ENCODE results near the gene ONECUT1.
"Not testable (repeated sequence)": the region's sequence is repeated elsewhere in the genome, so short reads cannot be mapped to it uniquely, and the experiment has no call there.

ONECUT1 gene

GRCh38 chr15:52790169-52790708 is at the start of gene ONECUT1:
TSS of gene ONECUT1 (minus strand) at chr15:52790336. CDS start at chr15:52789884, 452 bp downstream.
- no peak for DNase-seq (ENCODE audit: low read depth, low spot score)

GRCh38 chr15:52834379-52834778 is 44.2 kb upstream of the ONECUT1 start:
- DNase-seq (ENCODE audit: low read depth, low spot score): no peak

DNA sequence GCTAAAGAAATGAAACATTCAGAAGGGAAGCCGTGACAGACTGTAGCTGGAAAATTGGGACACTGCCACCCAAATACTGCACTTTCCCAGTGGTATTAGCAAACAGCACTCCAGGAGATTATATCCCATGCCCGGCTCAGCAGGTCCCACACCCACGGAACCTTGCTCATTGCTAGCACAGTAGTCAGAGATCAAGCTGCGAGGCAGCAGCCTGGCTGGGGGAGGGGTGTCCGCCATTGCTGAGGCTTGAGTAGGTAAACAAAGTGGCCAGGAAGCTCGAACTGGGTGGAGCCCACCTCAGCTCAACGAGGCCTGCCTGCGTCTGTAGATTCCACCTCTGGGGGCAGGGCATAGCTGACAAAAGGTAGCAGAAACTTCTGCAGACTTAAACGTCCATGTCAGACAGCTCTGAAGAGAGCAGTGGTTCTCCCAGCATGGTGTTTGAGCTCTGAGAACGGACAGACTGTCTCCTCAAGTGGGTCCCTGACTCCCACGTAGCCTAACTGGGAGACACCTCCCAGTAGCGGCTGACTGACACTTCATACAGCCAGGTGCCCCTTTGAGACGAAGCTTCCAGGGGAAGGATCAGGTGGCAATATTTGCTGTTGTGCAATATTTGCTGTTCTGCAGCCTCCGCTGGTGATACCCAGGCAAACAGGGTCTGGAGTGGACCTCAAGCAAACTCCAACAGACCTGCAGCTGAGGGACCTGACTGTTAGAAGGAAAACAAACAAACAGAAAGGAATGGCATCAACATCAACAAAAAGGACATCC is 34.2 kb upstream of the ONECUT1 start:
- not testable (repeated sequence) for DNase-seq (ENCODE audit: low read depth, low spot score)

DNA sequence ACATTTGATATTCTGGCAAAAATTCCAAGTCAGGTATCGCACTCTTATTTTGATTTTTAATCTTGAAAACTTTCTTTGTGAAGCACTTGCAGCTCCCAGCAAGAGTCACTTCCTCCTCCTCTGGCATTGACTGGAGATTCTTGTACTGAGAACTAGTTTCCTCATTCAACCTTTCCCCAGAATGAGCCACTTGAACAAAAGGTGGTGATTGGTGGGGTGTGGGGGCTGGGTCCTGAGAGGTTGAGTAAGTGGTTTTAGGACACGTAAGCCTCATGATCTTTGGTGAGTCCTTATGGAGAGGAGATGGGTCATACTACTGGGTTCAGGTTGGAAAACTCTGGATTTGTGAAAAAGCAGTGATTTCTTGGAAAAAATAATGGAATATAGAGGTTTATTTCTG is 32.3 kb upstream of the ONECUT1 start:
- DNase-seq (ENCODE audit: low read depth, low spot score): no peak

DNA sequence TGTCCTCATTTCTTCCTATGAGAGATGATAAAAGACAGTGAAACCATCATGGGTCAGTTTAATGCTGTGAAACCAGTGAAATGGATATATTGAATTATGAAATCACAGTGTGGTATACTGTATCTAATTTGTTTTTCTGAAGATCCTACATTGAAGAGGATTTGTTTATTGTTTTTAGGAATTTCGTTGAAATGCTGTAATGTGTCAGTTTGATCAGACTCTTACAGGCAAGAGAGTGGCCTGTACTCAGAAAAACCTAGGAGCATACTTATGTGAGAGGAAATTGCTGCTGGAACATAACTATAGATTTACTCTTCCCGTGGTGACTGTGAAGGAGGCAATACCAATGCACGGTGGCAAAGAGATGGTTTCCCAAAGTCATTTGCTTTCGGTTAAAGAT is 29.1 kb upstream of the ONECUT1 start:
- no peak for DNase-seq (ENCODE audit: low read depth, low spot score)

DNA sequence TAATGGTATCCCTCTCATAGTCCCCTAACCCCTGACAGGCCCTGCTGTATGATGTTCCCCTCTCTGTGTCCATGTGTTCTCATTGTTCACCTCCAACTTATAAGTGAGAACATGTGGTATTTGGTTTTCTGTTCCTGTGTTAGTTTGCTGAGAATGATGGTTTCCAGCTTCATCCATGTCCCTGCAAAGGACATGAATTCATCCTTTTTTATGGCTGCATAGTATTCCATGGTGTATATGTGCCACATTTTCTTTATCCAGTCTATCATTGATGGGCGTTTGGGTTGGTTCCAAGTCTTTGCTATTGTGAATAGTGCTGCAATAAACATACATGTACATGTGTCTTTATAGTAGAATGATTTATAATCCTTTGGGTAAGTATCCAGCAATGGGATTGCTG is 25.8 kb upstream of the ONECUT1 start:
- DNase-seq (ENCODE audit: low read depth, low spot score): not testable (repeated sequence)

GRCh38 chr15:52808996-52809395 is 18.9 kb upstream of the ONECUT1 start:
- DNase-seq (ENCODE audit: low read depth, low spot score): no peak

GRCh38 chr15:52808441-52808840 is 18.3 kb upstream of the ONECUT1 start:
- no peak for DNase-seq (ENCODE audit: low read depth, low spot score)

- no peak for DNase-seq (ENCODE audit: low read depth, low spot score)
Observed at GRCh38 chr15:52806284-52806655, 16.1 kb upstream of the ONECUT1 start.

DNA sequence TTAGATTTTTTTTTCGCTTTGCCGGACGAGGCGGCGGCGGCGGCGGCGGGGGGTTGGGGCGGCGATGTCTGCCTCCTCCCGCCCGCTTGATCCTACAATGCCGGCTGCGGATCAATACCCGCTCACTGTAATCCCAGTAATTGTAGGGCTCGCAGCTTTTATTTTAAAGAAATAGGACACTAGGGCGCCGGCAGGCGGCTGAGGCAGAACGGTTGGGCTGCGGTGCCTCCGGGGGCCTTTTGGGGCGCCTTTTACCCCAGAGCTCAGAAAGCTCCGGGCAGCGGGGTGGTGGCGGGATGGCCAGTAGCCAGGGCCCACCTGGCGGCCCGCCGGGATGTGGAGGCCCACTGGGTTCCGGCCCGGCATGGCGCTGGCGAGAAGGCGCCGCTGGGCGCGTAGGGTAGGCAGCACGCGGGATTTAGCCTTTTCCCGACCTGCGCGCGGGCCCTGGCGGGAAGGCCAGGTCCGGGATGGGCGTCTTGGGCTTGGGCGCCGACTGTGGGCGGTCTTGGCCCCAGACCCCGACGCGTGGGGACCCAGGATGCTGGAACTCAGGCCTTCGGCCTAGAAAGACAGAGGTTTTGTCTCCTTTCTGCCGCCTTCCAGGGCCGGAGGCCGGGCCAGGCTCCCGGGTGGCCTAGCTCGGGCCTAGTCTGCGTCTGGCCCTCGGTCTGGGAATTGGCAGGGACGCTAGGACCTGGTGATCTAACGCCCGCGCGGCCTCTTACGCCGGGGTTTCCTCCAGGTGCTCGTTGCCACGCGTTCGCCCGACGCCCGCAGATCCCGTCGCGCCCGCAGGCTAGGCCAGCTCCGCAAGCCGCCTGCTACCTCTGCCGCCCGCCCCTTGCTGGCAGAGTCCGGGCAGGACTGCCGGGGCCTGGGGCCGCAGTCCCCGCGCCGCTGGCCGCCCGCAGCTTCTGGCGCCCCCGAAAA is 15.5 kb upstream of the ONECUT1 start:
- DNase-seq (ENCODE audit: low read depth, low spot score): no peak

GRCh38 chr15:52804526-52805081 is 14.5 kb upstream of the ONECUT1 start:
- DNase-seq (ENCODE audit: low read depth, low spot score): no peak

- no peak for DNase-seq (ENCODE audit: low read depth, low spot score)
Observed at GRCh38 chr15:52803467-52804306, 13.6 kb upstream of the ONECUT1 start.

- no peak for DNase-seq (ENCODE audit: low read depth, low spot score)
Observed at GRCh38 chr15:52803108-52803466, 13.0 kb upstream of the ONECUT1 start.

DNA sequence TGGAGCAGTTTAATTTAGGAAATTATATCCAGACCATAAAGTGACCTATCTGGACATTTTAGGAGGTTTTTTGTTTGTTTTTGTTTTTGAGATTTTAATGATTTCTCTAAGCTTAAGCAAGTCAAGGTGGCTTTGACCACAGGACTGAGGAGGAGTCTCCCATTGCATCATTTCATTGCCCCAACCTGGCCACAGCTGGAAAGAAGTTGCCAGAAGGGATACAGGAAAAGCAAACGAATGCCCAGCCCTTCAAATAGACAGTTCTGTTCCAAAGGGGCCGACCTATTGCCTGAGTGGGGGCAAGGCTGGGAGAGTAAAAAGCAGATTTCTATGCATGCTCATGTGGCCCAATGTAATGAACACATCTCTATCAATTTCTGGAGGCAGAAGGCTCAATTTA is 12.0 kb upstream of the ONECUT1 start:
- no peak for DNase-seq (ENCODE audit: low read depth, low spot score)

GRCh38 chr15:52801748-52802085 is 11.6 kb upstream of the ONECUT1 start:
- DNase-seq (ENCODE audit: low read depth, low spot score): no peak

DNA sequence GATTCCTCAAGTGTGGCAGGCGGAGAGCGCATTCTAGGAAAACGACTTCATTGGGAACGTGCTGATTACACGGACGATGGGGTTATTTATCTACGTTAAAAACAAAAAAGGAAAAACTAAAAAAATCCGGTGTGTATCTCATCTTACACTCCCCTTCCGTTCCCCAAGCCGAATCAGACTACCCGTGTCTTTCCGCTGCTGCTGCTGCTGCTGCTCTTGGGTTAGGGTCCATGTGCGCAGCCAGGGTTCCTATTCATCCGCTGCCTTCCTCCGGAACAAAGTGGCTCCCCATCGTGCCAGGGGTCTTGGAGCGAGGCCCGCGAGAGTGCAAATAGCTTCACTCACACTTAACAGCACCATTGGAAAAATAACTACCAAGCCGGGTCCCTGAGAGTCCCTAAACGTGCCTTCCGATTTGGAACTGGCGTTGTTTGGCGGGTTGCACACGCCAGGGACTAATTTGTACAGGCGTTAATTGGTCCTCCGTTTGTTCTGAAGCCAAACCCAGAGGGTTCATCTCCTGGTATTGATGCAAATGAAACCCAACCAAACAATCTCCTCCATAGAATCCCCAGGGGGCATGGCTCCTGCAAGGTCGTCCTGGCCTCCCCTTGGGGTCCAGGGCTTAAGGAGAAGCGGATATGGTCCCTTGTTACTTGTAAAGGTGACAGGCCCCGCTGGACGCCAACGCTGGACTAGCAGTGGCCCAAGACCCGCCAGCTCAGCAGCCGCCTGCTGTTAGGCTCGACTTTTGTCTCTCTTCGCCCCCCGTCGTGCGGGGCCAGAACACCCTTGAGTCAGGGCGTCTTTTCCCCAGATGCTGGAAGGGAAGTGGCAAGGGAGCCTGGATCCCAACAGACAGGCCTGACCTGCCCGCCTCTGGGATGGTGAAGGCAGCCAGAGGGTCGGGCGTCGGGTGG is 11.0 kb upstream of the ONECUT1 start:
- DNase-seq (ENCODE audit: low read depth, low spot score): no peak

DNA sequence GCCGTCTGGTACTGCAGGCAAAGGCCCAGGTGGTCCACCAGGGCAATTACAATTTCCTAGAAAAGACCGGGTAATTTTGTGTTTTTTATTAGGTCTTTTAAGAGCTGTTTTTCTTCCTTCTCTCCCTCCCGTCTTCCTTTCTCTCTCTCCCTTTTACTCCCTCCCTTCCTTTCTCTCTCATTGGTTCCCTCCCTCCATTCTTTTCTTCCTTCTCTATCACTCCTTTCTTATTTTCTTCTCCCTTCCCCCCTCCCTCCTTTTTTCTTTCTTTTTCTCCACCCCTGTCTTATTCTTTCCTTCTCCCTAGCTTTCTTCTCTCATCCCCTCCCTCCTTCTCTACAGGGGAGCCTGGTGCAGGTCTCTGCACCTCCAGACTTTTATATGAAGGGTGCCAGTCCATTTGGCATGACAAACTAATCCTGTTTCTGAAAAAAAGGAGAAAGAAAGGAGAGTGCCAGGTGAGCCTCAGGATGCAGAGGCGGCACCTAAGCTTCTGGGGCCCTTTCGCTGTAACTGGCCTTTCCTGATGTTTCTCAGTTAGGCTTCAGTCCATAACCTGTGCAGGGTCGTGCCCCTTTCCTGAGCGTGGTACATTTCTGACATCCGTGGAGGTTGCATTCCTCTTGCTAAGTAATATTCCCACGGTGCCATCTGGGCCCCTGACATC is 9.1 kb upstream of the ONECUT1 start:
- no peak for DNase-seq (ENCODE audit: low read depth, low spot score)

GRCh38 chr15:52798529-52799101 is 8.5 kb upstream of the ONECUT1 start:
- DNase-seq (ENCODE audit: low read depth, low spot score): no peak

All from activated naive CD8-positive, alpha-beta T cell treated with anti-CD3 and anti-CD28 coated beads, Interleukin-2, amount 50 U/mL, for 16 hours (primary cell).